ENCODE measurements around the gene TLE4.

DNA sequence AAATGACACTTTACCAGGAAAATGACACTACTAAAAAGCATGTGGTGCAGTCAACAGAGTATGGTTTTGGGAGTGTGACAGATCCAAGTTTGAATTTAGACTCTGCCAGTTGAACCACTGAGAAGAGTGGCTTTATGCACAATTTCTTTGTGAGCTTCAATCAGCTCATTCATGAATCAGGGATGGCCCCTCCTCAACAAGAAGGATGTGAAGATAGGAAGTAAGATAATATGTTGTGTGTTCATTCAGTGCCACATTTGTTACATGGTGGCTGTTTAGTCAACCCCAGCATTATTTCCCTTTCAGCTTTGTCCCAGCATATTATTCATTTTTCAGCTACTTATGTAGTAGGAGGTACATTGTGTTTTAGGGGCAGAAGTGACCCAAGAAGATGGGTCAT is 140.1 kb downstream of the TLE4 start:
- TF ChIP-seq EZH2 (IDR thresholded peaks at IDR 0.05; ENCODE audit: low read length, unreplicated experiment): no peak
- TF ChIP-seq, protein P1, sequence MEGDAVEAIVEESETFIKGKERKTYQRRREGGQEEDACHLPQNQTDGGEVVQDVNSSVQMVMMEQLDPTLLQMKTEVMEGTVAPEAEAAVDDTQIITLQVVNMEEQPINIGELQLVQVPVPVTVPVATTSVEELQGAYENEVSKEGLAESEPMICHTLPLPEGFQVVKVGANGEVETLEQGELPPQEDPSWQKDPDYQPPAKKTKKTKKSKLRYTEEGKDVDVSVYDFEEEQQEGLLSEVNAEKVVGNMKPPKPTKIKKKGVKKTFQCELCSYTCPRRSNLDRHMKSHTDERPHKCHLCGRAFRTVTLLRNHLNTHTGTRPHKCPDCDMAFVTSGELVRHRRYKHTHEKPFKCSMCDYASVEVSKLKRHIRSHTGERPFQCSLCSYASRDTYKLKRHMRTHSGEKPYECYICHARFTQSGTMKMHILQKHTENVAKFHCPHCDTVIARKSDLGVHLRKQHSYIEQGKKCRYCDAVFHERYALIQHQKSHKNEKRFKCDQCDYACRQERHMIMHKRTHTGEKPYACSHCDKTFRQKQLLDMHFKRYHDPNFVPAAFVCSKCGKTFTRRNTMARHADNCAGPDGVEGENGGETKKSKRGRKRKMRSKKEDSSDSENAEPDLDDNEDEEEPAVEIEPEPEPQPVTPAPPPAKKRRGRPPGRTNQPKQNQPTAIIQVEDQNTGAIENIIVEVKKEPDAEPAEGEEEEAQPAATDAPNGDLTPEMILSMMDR (conservative IDR thresholded peaks at IDR 0.05; ENCODE audit: low read depth, low read length): no peak

Data from PC-3 (cell line).